HepG2 (cell line): Measurements from ENCODE around the gene CCNQ. TPM values are rescaled to one million over a fixed set of nuclear protein-coding genes. Genes with fewer than 3 reads are reported as not detected.
A peak's percentile ranks its signal among the peaks of the same experiment; 100 is the strongest.

Experiments used
- ARID2 ChIP-seq: sonication (generic); formaldehyde crosslinking; IDR thresholded peaks from 2 replicates; pipeline ENCODE4 v1.8.1; 2022; ENCODE audit warnings: mild to moderate bottlenecking, missing genetic modification reagents, borderline replicate concordance
- ASH2L ChIP-seq: fragments of 300-600, 200-600 bp; sonication (generic); IDR thresholded peaks from 2 replicates; pipeline ENCODE4 v1.7.0; 2017; ENCODE audit warnings: low read depth, mild to moderate bottlenecking, moderate library complexity, mixed read lengths, low read length; ENCODE audit not compliant: insufficient read length
- CCAR2 ChIP-seq: fragments of 200-400 bp; formaldehyde crosslinking; optimal IDR thresholded peaks from 2 replicates; pipeline ENCODE3; 2018; ENCODE audit warnings: low read depth, mild to moderate bottlenecking, low read length, moderate library complexity
- FLYWCH1 ChIP-seq: sonication (generic); formaldehyde crosslinking; IDR thresholded peaks from 2 replicates; pipeline ENCODE4 v1.8.1; 2023; ENCODE audit warnings: mild to moderate bottlenecking, missing genetic modification reagents
- GLI4 ChIP-seq: sonication (generic); formaldehyde crosslinking; IDR thresholded peaks from 2 replicates; pipeline ENCODE4 v1.5.1; 2020; ENCODE audit warnings: missing genetic modification reagents, mild to moderate bottlenecking, moderate library complexity, borderline replicate concordance
- RAD21 ChIP-seq: fragments of 450-650 bp; formaldehyde crosslinking; IDR thresholded peaks from 2 replicates; pipeline ENCODE4 v1.5.0; 2020; ENCODE audit warnings: mild to moderate bottlenecking
- REPIN1 ChIP-seq: sonication (generic); formaldehyde crosslinking; IDR thresholded peaks from 2 replicates; pipeline ENCODE4 v1.8.0; 2022; ENCODE audit warnings: missing genetic modification reagents, low read depth, mild to moderate bottlenecking, borderline replicate concordance
- RFXAP ChIP-seq: sonication (generic); formaldehyde crosslinking; IDR thresholded peaks from 2 replicates; pipeline ENCODE4 v1.4.0; 2020; ENCODE audit warnings: missing genetic modification reagents, borderline replicate concordance
- SAFB2 ChIP-seq: sonication (generic); formaldehyde crosslinking; IDR thresholded peaks from 2 replicates; pipeline ENCODE4 v1.5.1; 2020; ENCODE audit warnings: missing genetic modification reagents, low read depth, mild to moderate bottlenecking, borderline replicate concordance
- TFDP2 ChIP-seq: sonication (generic); formaldehyde crosslinking; IDR thresholded peaks from 2 replicates; pipeline ENCODE4 v1.4.0; 2020; ENCODE audit warnings: missing genetic modification reagents
- ZSCAN22 ChIP-seq: sonication (generic); formaldehyde crosslinking; IDR thresholded peaks from 2 replicates; pipeline ENCODE4 v1.4.0; 2020; ENCODE audit warnings: mild to moderate bottlenecking, missing genetic modification reagents
- polyA plus RNA-seq, 8 experiments: library from polyadenylated mRNA; depleted of rRNA in 3 of 8; stranded (reverse) in 7 of 8; unstranded in 1 of 8; fragments of >200 nt; fragmentation: Illumina TruSeq in 4 of 8; extraction: Trizol in 4 of 8; gene quantifications; 2 replicates each; pipeline versions ENCODE4 v1.2.1 to v1.2.3, GENCODE V29; 2011 to 2016; ENCODE audit warnings: low read depth in 4 of 8, missing spikeins in 1 of 8, mixed read lengths in 1 of 8; ENCODE audit not compliant: insufficient read depth in 1 of 8
- total RNA-seq, 5 experiments: library from RNA; depleted of rRNA; stranded (reverse); fragments of >200 nt; fragmentation: Illumina TruSeq; extraction: Trizol; gene quantifications; 2 replicates each; pipeline ENCODE4 v1.2.3, GENCODE V29; 2016; ENCODE audit warnings: low read depth in 1 of 5
- TF ChIP-seq, protein P1 (sequence below): sonication (generic); formaldehyde crosslinking; IDR thresholded peaks from 2 replicates; pipeline ENCODE4 v1.8.0; 2022; ENCODE audit warnings: low read depth, missing genetic modification reagents
- TF ChIP-seq, protein P2 (sequence below): sonication (generic); formaldehyde crosslinking; IDR thresholded peaks from 2 replicates; pipeline ENCODE4 v1.4.0; 2020; ENCODE audit warnings: missing genetic modification reagents, borderline replicate concordance

CCNQ gene
- total and polyA plus RNA-seq, 2 of the 13 experiments (the other 11 are each of a cell fraction or from before 2014, with no cell fraction given) = 15.0 to 25.5 TPM

- TF ChIP-seq GLI4 (CRISPR knock-in tag) (no peak), TFDP2 (CRISPR knock-in tag) (no peak), RFXAP (CRISPR knock-in tag) (no peak), ARID2 (CRISPR knock-in tag) (no peak), REPIN1 (no peak), ASH2L (no peak), FLYWCH1 (no peak), RAD21 (0 out of 2 replicates have a peak, but pooled peaks have one; percentile 23), SAFB2 (CRISPR knock-in tag) (no peak), ZSCAN22 (CRISPR knock-in tag) (no peak), CCAR2 (no peak)
- TF ChIP-seq, protein P1, sequence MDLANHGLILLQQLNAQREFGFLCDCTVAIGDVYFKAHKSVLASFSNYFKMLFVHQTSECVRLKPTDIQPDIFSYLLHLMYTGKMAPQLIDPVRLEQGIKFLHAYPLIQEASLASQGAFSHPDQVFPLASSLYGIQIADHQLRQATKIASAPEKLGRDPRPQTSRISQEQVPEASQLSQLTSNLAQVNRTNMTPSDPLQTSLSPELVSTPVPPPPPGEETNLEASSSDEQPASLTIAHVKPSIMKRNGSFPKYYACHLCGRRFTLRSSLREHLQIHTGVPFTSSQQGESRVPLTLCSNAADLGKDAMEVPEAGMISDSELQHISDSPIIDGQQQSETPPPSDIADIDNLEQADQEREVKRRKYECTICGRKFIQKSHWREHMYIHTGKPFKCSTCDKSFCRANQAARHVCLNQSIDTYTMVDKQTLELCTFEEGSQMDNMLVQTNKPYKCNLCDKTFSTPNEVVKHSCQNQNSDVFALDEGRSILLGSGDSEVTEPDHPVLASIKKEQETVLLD (CRISPR knock-in tag) = no peak
- TF ChIP-seq, protein P2, sequence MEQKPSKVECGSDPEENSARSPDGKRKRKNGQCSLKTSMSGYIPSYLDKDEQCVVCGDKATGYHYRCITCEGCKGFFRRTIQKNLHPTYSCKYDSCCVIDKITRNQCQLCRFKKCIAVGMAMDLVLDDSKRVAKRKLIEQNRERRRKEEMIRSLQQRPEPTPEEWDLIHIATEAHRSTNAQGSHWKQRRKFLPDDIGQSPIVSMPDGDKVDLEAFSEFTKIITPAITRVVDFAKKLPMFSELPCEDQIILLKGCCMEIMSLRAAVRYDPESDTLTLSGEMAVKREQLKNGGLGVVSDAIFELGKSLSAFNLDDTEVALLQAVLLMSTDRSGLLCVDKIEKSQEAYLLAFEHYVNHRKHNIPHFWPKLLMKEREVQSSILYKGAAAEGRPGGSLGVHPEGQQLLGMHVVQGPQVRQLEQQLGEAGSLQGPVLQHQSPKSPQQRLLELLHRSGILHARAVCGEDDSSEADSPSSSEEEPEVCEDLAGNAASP (CRISPR knock-in tag) = no peak
These were observed 44.8 kb upstream of the CCNQ start (continued) for GRCh38 chrX:153643431-153644351.
